H1 (cell line): ENCODE data around the gene CRYGS. TPM values are rescaled to one million over a fixed set of nuclear protein-coding genes. Genes with fewer than 3 reads are reported as not detected.

Source experiments
- CTCF ChIA-PET: fragments of 300-600 bp; sonication (Branson Sonifier 250); formaldehyde crosslinking; loops from one replicate; lab custom pipeline; 2021; ENCODE audit not compliant: partially characterized antibody; lab: Charles Lee
- POLR2A ChIA-PET: fragments of 300-600 bp; sonication (Branson Sonifier 250); formaldehyde crosslinking; loops from one replicate; lab custom pipeline; 2021; ENCODE audit warnings: inconsistent platforms; ENCODE audit not compliant: partially characterized antibody; lab: Charles Lee
- DNase-seq, 2 experiments: peaks; one replicate each; pipeline versions ENCODE4 v3.0.0 to v3.0.0-alpha.2; 2010 to 2022; ENCODE audit warnings: low spot score in 2 of 2, low read depth in 1 of 2, mixed read lengths in 1 of 2
- FAIRE-seq: peaks from 2 replicates; lab custom pipeline; 2011; peaks lifted over from hg19 to GRCh38; lab: Jason Lieb, UNC
- H2AFZ ChIP-seq: 2 replicates; pipeline ENCODE4 v1.8.1; 2012; ENCODE audit warnings: low read length, inconsistent platforms
- H2AK5ac ChIP-seq: 2 replicates; pipeline ENCODE4 v1.6.1; 2013; ENCODE audit warnings: low read depth, low read length
- H2BK120ac ChIP-seq: replicated peaks from 2 replicates; pipeline ENCODE3; 2013; ENCODE audit warnings: low read depth, low read length, inconsistent platforms
- H2BK12ac ChIP-seq: 2 replicates; pipeline ENCODE4 v1.6.1; 2013; ENCODE audit warnings: low read depth, low read length
- H2BK15ac ChIP-seq: 2 replicates; pipeline ENCODE4 v1.6.1; 2013; ENCODE audit warnings: low read length
- H2BK20ac ChIP-seq: 2 replicates; pipeline ENCODE4 v1.6.1; 2013; ENCODE audit warnings: low read length
- H2BK5ac ChIP-seq: 2 replicates; pipeline ENCODE4 v1.6.1; 2013; ENCODE audit warnings: low read depth, low read length
- H3K14ac ChIP-seq: 2 replicates; pipeline ENCODE4 v1.6.1; 2013; ENCODE audit warnings: inconsistent platforms; ENCODE audit not compliant: insufficient read length
- H3K18ac ChIP-seq: 2 replicates; pipeline ENCODE4 v1.6.1; 2013; ENCODE audit warnings: low read length; ENCODE audit errors: extremely low read depth
- H3K23ac ChIP-seq: 2 replicates; pipeline ENCODE4 v1.6.1; 2013; ENCODE audit warnings: inconsistent platforms; ENCODE audit not compliant: insufficient read length
- H3K23me2 ChIP-seq: 2 replicates; pipeline ENCODE4 v1.6.1; 2013; ENCODE audit warnings: low read depth, low read length
- H3K27ac ChIP-seq: 2 replicates; pipeline ENCODE4 v1.6.1; 2011; ENCODE audit warnings: low read depth, low read length, inconsistent platforms
- H3K27me3 ChIP-seq, 4 experiments: replicated peaks in 1 of 4; 1 replicate in 1 of 4; 2 replicates in 3 of 4; pipeline versions ENCODE4 v1.6.1 to v1.8.1; 2011 to 2013; ENCODE audit warnings: low read length in 3 of 4, mild to moderate bottlenecking in 3 of 4, inconsistent platforms in 2 of 4, mixed read lengths in 2 of 4, moderate library complexity in 1 of 4; ENCODE audit not compliant: control insufficient read depth in 3 of 4, insufficient read depth in 3 of 4; ENCODE audit errors: extremely low read depth in 1 of 4
- H3K36me3 ChIP-seq, 4 experiments: 2 replicates each; pipeline versions ENCODE4 v1.6.1 to v1.8.1; 2011 to 2013; ENCODE audit warnings: mild to moderate bottlenecking in 4 of 4, low read length in 3 of 4, moderate library complexity in 2 of 4, control low read depth in 1 of 4, inconsistent platforms in 1 of 4; ENCODE audit not compliant: insufficient read depth in 4 of 4, control insufficient read depth in 2 of 4
- H3K4ac ChIP-seq: replicated peaks from 2 replicates; pipeline ENCODE3; 2013; ENCODE audit warnings: low read length, low read depth, mixed read lengths, inconsistent platforms; ENCODE audit not compliant: insufficient read length
- H3K4me1 ChIP-seq, 4 experiments: replicated peaks in 1 of 4; 1 replicate in 1 of 4; 2 replicates in 3 of 4; pipeline versions ENCODE4 v1.6.1 to v1.8.1; 2011 to 2013; ENCODE audit warnings: low read length in 3 of 4, inconsistent platforms in 2 of 4, mixed read lengths in 1 of 4; ENCODE audit not compliant: insufficient read depth in 4 of 4, control insufficient read depth in 3 of 4
- H3K4me2 ChIP-seq, 2 experiments: 2 replicates each; pipeline versions ENCODE4 v1.6.1 to v1.8.1; 2011 to 2013; ENCODE audit warnings: low read depth in 2 of 2, low read length in 2 of 2, control low read depth in 1 of 2, inconsistent platforms in 1 of 2, mild to moderate bottlenecking in 1 of 2; ENCODE audit not compliant: insufficient read depth in 1 of 2
- H3K4me3 ChIP-seq, 4 experiments: fragments of 200-600, 300-600 bp in 1 of 4; sonication (generic), shearing (Covaris generic), sonication (Bioruptor Twin) in 1 of 4; 2 replicates each; pipeline versions ENCODE4 v1.5.1 to v1.8.1; 2011 to 2016; ENCODE audit warnings: low read length in 4 of 4, low read depth in 3 of 4, control low read depth in 2 of 4, inconsistent platforms in 2 of 4, mild to moderate bottlenecking in 2 of 4, mixed read lengths in 1 of 4, moderate library complexity in 1 of 4; ENCODE audit not compliant: insufficient read depth in 2 of 4; ENCODE audit errors: extremely low read depth in 1 of 4
- H3K56ac ChIP-seq: replicated peaks from 2 replicates; pipeline ENCODE3; 2013; ENCODE audit warnings: low read depth, mild to moderate bottlenecking, mixed read lengths, low read length, inconsistent platforms; ENCODE audit not compliant: insufficient read length
- H3K79me1 ChIP-seq: 2 replicates; pipeline ENCODE4 v1.6.1; 2013; ENCODE audit warnings: low read depth, low read length, control low read depth
- H3K79me2 ChIP-seq, 2 experiments: 2 replicates each; pipeline versions ENCODE4 v1.6.1 to v1.8.1; 2012 to 2013; ENCODE audit warnings: low read length in 2 of 2, mild to moderate bottlenecking in 2 of 2, inconsistent platforms in 1 of 2; ENCODE audit not compliant: insufficient read depth in 2 of 2, control insufficient read depth in 1 of 2
- H3K9ac ChIP-seq, 4 experiments: replicated peaks in 1 of 4; 1 replicate in 1 of 4; 2 replicates in 3 of 4; pipeline versions ENCODE4 v1.6.1 to v1.8.1; 2011 to 2013; ENCODE audit warnings: low read depth in 3 of 4, low read length in 3 of 4, control low read depth in 2 of 4, mild to moderate bottlenecking in 2 of 4, moderate library complexity in 2 of 4, inconsistent platforms in 1 of 4; ENCODE audit errors: extremely low read depth in 1 of 4
- H3K9me3 ChIP-seq, 2 experiments: 2 replicates each; pipeline versions ENCODE4 v1.6.1 to v1.8.1; 2012 to 2013; ENCODE audit warnings: mild to moderate bottlenecking in 2 of 2, moderate library complexity in 2 of 2, control low read depth in 1 of 2, inconsistent platforms in 1 of 2, low read depth in 1 of 2, low read length in 1 of 2, mixed read lengths in 1 of 2; ENCODE audit not compliant: insufficient read depth in 2 of 2
- H4K20me1 ChIP-seq, 2 experiments: replicated peaks in 1 of 2; 2 replicates each; pipeline versions ENCODE3 to v1.8.1; 2011 to 2013; ENCODE audit warnings: inconsistent platforms in 2 of 2, low read length in 2 of 2, mild to moderate bottlenecking in 1 of 2; ENCODE audit not compliant: insufficient read depth in 2 of 2, control insufficient read depth in 1 of 2
- H4K5ac ChIP-seq: 2 replicates; pipeline ENCODE4 v1.6.1; 2013; ENCODE audit warnings: low read length, low read depth, mixed read lengths, inconsistent platforms; ENCODE audit not compliant: insufficient read length
- H4K8ac ChIP-seq: 2 replicates; pipeline ENCODE4 v1.8.0; 2013; ENCODE audit warnings: mild to moderate bottlenecking, moderate library complexity, low read length, inconsistent platforms; ENCODE audit not compliant: insufficient read depth; ENCODE audit errors: extremely low read depth
- H4K91ac ChIP-seq: replicated peaks from 2 replicates; pipeline ENCODE3; 2013; ENCODE audit warnings: low read length, mixed read lengths, inconsistent platforms; ENCODE audit not compliant: insufficient read length
- ATF2 ChIP-seq: IDR thresholded peaks from 2 replicates; pipeline ENCODE4 v1.6.1; 2012; ENCODE audit warnings: low read length, inconsistent platforms
- EGR1 ChIP-seq: IDR thresholded peaks from 2 replicates; pipeline ENCODE4 v1.6.1; 2011; ENCODE audit warnings: low read depth, low read length, borderline replicate concordance
- KDM1A ChIP-seq: fragments of 200-600, 300-600 bp; sonication (generic); IDR thresholded peaks from 2 replicates; pipeline ENCODE4 v1.7.1; 2016; ENCODE audit warnings: mild to moderate bottlenecking, low read length, borderline replicate concordance
- KDM4A ChIP-seq: IDR thresholded peaks from one replicate; pipeline ENCODE4 v1.7.1; 2012; ENCODE audit warnings: low read depth, mild to moderate bottlenecking, moderate library complexity, low read length, inconsistent platforms; ENCODE audit not compliant: severe bottlenecking
- POU5F1 ChIP-seq: IDR thresholded peaks from 2 replicates; pipeline ENCODE4 v1.6.1; 2011; ENCODE audit warnings: low read depth, mild to moderate bottlenecking, low read length, moderate library complexity
- RBBP5 ChIP-seq: IDR thresholded peaks from 2 replicates; pipeline ENCODE4 v1.7.1; 2012; ENCODE audit warnings: low read depth, mild to moderate bottlenecking, inconsistent platforms, low read length, moderate library complexity, borderline replicate concordance
- TAF7 ChIP-seq: optimal IDR thresholded peaks from 2 replicates; pipeline ENCODE3; 2011; ENCODE audit warnings: low read depth, mild to moderate bottlenecking, inconsistent platforms, low read length, moderate library complexity, borderline replicate concordance
- WGBS, 2 experiments: shearing (Covaris generic) in 1 of 2; methylation state at CpG; one replicate each; pipeline versions ENCODE4 v1.1.6 to v1.1.7; 2013 to 2015; ENCODE audit warnings: low lambda C conversion rate in 2 of 2, mixed read lengths in 2 of 2, inconsistent platforms in 1 of 2, low coverage in 1 of 2, missing lambda C conversion rate in 1 of 2; ENCODE audit not compliant: insufficient replicate concordance in 2 of 2, insufficient coverage in 1 of 2, insufficient read length in 1 of 2; ENCODE audit errors: extremely low coverage in 1 of 2, missing lambda C conversion rate in 1 of 2; 5-methylcytosine and 5-hydroxymethylcytosine counted together
- polyA plus RNA-seq, 7 experiments: library from polyadenylated mRNA; depleted of rRNA in 3 of 7; stranded (reverse) in 5 of 7; unstranded in 2 of 7; fragments of >200 nt in 5 of 7; fragments of 200-250 nt in 2 of 7; gene quantifications; 1 replicate in 5 of 7; 2 replicates in 1 of 7; 4 replicates in 1 of 7; pipeline versions ENCODE4 v1.2.1 to v1.2.3, GENCODE V29; 2011 to 2013; ENCODE audit warnings: missing spikeins in 2 of 7, mixed read lengths in 2 of 7
- total RNA-seq: library from RNA; stranded (reverse); fragmentation: NEBNext Ultra II Directional; extraction: Animal tissue kit (Norgen Biotek cat#: 25700); gene quantifications from 2 replicates; pipeline ENCODE4 v1.2.1, GENCODE V29; 2021

Gene CRYGS
- total and polyA plus RNA-seq, 2 of the 8 experiments (the other 6 are each of a cell fraction or from before 2014, with no cell fraction given), result 1.5 to 1.8 TPM

GRCh38 chr3:186502138-186502948 lies 41.8 kb downstream of the CRYGS start:
- Histone ChIP-seq H2BK15ac (no peak overlapping the region), H3K9ac (no peak overlapping the region), H3K56ac (no peak overlapping the region), H3K79me1 (no peaks in the 10 kb centered on the region), H4K20me1 (no peaks in the 10 kb centered on the region), H4K8ac (no peak overlapping the region; the same call in 1 of the 2 replicates), H3K27ac (no peak overlapping the region), H2BK120ac (no peak overlapping the region), H2BK20ac (no peak overlapping the region), H3K4ac (no peak overlapping the region), H3K9me3 (no peaks in the 10 kb centered on the region), H4K91ac (no peak overlapping the region), H3K27me3 (no peaks in the 10 kb centered on the region; a peak in 1 of 7 replicates), H3K23me2 (no peaks in the 10 kb centered on the region), H3K14ac (no peak overlapping the region), H2BK12ac (no peak overlapping the region), H2BK5ac (no peak overlapping the region), H3K36me3 (no peaks in the 10 kb centered on the region), H4K5ac (no peak overlapping the region), H2AK5ac (no peak overlapping the region), H3K4me3 (no peak overlapping the region), H2AFZ (peak overlapping the region; percentile 11; the same call in 1 of the 2 replicates), H3K18ac (no peak overlapping the region; the same call in 1 of the 2 replicates), H3K23ac (no peak overlapping the region), H3K4me1 (peaks cover 0 to 3% (median 2%) of the 10 kb centered on the region in 4 experiments; a peak in 2 of 7 replicates), H3K79me2 (no peaks in the 10 kb centered on the region), H3K4me2 (no peak overlapping the region)
- WGBS, 2 experiments, result 72% methylated on average over 5 of the region's 5 CpGs; no CpG with 5 or more reads in 1 of the 2 experiments
- POLR2A ChIA-PET, result no interaction called here
- CTCF ChIA-PET, result interaction anchor here (0.7 to 2.9 kb wide), 5 partner anchors 11 to 842 kb away, joined by 3 to 13 read pairs (median 3); no protein-coding TSS in a partner anchor
- TF ChIP-seq ATF2 (no peak), RBBP5 (no peak), TAF7 (no peak), EGR1 (no peak), KDM1A (no peak), POU5F1 (no peak), KDM4A (no peak)
- DNase-seq, result peak in 1 of 2 experiments; percentile 45
- no peak for FAIRE-seq
